DND-41 (cell line): ENCODE results near the gene ASCL2.

Source experiments
- CTCF ChIP-seq: IDR thresholded peaks from 2 replicates; pipeline ENCODE4 v1.5.1; 2012; ENCODE audit warnings: borderline replicate concordance, low read length, moderate library complexity, mild to moderate bottlenecking; ENCODE audit not compliant: poor library complexity, severe bottlenecking; ENCODE audit errors: extremely low read depth
- EZH2 ChIP-seq: IDR thresholded peaks from 3 replicates; pipeline ENCODE4 v1.6.1; 2012; ENCODE audit warnings: borderline replicate concordance, low read depth, mild to moderate bottlenecking, moderate library complexity, low read length, inconsistent platforms; ENCODE audit not compliant: severe bottlenecking

GRCh38 chr11:2289859-2290258 is 19.5 kb upstream of the ASCL2 start:
- TF ChIP-seq CTCF (no peak), EZH2 (no peak)
